Erythroblast (primary cell): ENCODE data around the gene FUT8.

Source experiments
- GATA1 ChIP-seq: IDR thresholded peaks from 2 replicates; pipeline ENCODE4 v1.6.1; 2011; ENCODE audit warnings: low read depth, mild to moderate bottlenecking, control low read depth, low read length, moderate library complexity
- POLR2A ChIP-seq: IDR thresholded peaks from 2 replicates; pipeline ENCODE4 v1.6.1; 2011; ENCODE audit warnings: mild to moderate bottlenecking, low read length

DNA sequence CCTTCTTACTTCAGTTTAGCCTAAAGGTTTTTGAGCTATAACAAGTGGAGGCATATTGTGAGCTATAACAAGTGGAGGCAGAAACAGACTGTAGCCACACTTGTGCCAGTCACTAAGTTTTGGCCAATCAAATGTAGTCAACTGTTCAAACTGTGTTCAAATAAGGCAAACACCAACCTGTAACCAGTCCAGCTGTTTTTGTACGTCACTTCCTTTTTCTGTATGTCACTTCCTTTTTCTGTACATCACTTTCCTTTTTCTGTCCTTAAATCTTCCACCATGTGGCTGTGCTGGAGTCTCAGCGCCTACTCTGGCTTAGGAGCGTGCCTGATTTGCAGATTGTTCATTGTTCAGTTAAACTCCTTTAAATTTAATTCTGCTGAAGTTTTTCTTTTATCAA lies 79.7 kb downstream of the FUT8 start:
- TF ChIP-seq POLR2A (no peak), GATA1 (no peak)
